ENCODE data around the gene TRA2A. TPM values are rescaled to one million over a fixed set of nuclear protein-coding genes. Genes with fewer than 3 reads are reported as not detected.

TRA2A gene
- total RNA-seq, 1 donor from 2014 or later = 107 TPM

DNA sequence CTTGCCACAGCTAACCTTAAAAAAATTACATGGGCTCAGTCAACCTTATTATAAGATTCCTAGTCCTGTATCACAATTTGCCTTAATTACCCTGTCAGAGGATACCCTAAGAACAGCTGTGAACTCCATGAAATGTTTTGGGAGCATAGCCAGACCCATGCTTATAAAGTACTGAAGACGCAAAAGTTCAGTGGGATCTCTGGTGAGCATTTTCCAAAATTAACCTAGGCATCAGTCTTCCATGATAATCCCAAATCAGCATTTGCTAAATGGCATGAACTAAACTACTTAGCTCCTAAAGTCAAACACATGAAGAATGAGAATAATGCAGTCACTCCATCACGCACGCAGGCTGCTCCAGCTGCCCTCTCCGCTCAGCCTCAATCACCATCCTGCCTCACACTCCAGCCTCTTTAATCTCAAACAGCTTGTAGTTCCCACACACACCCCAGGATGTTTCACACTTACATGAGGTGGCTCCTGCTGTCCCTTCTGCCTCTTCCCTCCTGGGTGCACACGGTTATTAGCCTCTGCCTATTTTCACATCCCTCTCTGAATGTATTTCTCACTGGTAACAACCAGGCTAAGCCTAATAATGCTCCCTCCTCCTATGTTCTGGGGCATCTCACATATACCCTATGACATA lies 76.8 kb downstream of the TRA2A start:
- Mint-ChIP-seq H3K36me3 (ENCODE audit: low read depth, unreplicated experiment) (peaks cover 15% of the 10 kb centered on the region), H3K27ac (ENCODE audit: unreplicated experiment) (no peak overlapping the region), H3K4me3 (ENCODE audit: unreplicated experiment) (peak overlapping the region; percentile 8), H3K4me1 (ENCODE audit: unreplicated experiment) (peaks cover 18% of the 10 kb centered on the region), H3K9me3 (ENCODE audit: unreplicated experiment) (no peaks in the 10 kb centered on the region), H3K27me3 (ENCODE audit: unreplicated experiment) (peaks cover 2% of the 10 kb centered on the region)
- DNase-seq (ENCODE audit: low spot score) = no peak
- TF ChIP-seq, protein P1, sequence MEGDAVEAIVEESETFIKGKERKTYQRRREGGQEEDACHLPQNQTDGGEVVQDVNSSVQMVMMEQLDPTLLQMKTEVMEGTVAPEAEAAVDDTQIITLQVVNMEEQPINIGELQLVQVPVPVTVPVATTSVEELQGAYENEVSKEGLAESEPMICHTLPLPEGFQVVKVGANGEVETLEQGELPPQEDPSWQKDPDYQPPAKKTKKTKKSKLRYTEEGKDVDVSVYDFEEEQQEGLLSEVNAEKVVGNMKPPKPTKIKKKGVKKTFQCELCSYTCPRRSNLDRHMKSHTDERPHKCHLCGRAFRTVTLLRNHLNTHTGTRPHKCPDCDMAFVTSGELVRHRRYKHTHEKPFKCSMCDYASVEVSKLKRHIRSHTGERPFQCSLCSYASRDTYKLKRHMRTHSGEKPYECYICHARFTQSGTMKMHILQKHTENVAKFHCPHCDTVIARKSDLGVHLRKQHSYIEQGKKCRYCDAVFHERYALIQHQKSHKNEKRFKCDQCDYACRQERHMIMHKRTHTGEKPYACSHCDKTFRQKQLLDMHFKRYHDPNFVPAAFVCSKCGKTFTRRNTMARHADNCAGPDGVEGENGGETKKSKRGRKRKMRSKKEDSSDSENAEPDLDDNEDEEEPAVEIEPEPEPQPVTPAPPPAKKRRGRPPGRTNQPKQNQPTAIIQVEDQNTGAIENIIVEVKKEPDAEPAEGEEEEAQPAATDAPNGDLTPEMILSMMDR (IDR thresholded peaks at IDR 0.05; ENCODE audit: unreplicated experiment) = no peak

Other genes starting within 250 kb of the TRA2A start
- 41.5 TPM for gene MALSU1, start 232.6 kb downstream of the TRA2A start, total RNA-seq (ENCODE audit: unreplicated experiment)
- gene IGF2BP3, start 61.5 kb downstream of the TRA2A start, total RNA-seq (ENCODE audit: unreplicated experiment) = 92.8 TPM
- 10.2 TPM for gene CCDC126, start 65.4 kb upstream of the TRA2A start, total RNA-seq (ENCODE audit: unreplicated experiment)
- 7.3 TPM for gene FAM221A, start 148.2 kb upstream of the TRA2A start, total RNA-seq (ENCODE audit: unreplicated experiment)
- 0.33 TPM for gene STK31, start 178.2 kb upstream of the TRA2A start, total RNA-seq (ENCODE audit: unreplicated experiment)